Measurements from ENCODE around the gene PTPN3. TPM values are rescaled to one million over a fixed set of nuclear protein-coding genes. Genes with fewer than 3 reads are reported as not detected.
A peak's percentile ranks its signal among the peaks of the same experiment; 100 is the strongest.
"Not testable (repeated sequence)": the region's sequence is repeated elsewhere in the genome, so short reads cannot be mapped to it uniquely, and the experiment has no call there.

PTPN3 gene
- total RNA-seq, 2 experiments from 2014 or later = 1.2 to 1.4 TPM

DNA sequence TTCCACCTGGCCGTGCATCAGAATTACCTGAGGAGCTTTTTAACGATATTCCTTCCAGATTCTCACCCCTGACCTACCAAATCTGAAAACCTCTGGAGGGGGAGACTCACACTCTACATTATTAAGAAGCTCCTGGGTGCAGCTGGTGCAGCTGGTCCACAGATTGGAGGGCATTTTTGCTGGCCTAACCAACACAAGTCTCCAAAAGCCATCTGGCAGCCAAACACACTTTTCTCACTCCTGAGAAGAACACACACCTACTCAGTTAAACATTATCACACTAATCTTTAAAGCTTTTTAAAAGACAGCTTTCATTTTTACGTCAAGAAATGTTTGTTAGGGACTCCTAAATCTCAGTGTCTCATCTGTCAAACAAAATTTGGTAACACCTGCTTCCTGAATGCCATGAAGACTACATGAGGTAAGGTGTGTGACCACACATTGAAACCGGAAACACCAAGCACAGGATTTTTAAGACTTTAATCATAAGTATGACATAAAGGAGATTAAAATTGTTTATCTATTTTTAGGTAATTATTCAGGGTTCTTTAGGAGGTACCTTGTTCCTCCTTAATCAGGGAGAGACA lies 14.2 kb upstream of the PTPN3 start:
- no peaks in the 10 kb centered on the region for H3K9me3 Mint-ChIP-seq
- no peaks in the 10 kb centered on the region for H3K36me3 Mint-ChIP-seq
- H3K27ac Mint-ChIP-seq = no peak overlapping the region
- H3K27me3 Mint-ChIP-seq = peaks cover 20% of the 10 kb centered on the region
- H3K4me3 Mint-ChIP-seq = no peak overlapping the region
- H3K4me1 Mint-ChIP-seq = no peaks in the 10 kb centered on the region
- no peak for DNase-seq

DNA sequence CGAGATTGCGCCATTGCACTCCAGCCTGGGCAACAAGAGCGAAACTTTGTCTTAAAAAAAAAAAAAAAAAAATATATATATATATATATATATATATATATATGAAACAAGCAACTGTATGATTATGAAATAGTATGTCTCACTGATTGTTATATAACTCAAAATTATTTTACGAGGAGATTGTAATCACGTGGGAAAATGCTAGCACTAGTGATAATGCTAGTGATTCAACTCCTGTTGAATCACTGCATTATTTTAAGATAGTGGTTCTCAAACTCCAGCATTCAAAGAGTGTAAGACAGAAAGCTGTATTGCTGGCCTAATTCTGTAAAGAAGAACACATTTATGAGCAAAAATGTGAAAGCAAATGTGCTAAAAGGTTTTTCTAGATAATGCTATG lies 12.4 kb upstream of the PTPN3 start:
- peaks cover 29% of the 10 kb centered on the region for H3K27me3 Mint-ChIP-seq
- DNase-seq = no peak
- H3K36me3 Mint-ChIP-seq = no peaks in the 10 kb centered on the region
- H3K4me3 Mint-ChIP-seq = no peak overlapping the region
- H3K9me3 Mint-ChIP-seq = no peaks in the 10 kb centered on the region
- no peaks in the 10 kb centered on the region for H3K4me1 Mint-ChIP-seq
- no peak overlapping the region for H3K27ac Mint-ChIP-seq

DNA sequence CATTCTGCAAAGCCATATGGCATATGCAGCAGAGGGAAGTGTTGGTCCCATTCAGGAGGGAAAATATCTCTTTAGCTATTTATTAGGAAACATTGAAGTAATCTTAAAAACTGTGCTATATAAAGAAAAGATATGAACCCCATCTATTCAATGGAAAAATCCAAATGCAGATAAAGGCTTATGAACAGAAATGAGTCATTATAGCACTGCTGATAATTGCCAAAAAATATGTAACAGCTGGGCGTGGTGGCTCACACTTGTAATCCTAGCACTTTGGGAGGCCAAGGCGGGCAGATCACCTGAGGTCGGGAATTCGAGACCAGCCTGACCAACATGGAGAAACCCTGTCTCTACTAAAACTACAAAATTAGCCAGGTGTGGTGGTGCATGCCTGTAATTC lies 11.9 kb upstream of the PTPN3 start:
- not testable (repeated sequence) for H3K4me3 Mint-ChIP-seq, H3K9me3 Mint-ChIP-seq, H3K36me3 Mint-ChIP-seq, H3K4me1 Mint-ChIP-seq, H3K27ac Mint-ChIP-seq, DNase-seq
- H3K27me3 Mint-ChIP-seq = peaks cover 29% of the 10 kb centered on the region

DNA sequence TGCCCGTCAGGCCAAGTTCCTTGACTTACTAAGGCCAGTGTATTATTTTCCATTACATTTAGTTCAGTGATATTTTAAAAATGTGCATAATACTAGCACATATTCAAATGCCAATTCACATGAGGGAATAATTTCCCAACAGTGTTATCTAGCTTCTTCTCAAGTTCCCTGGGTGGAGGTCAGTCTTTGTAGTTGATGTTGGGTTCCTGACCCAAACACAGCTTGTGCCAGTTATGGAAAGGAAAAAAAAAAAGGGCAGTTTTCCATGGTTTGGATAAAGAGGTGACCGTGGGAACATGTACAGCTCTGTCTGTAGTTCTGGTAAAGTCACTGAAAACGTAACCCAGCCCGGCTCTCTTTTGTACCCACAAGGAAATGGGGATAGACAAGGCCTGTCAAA lies 11.5 kb upstream of the PTPN3 start:
- H3K27ac Mint-ChIP-seq = no peak overlapping the region
- no peaks in the 10 kb centered on the region for H3K4me1 Mint-ChIP-seq
- no peak overlapping the region for H3K4me3 Mint-ChIP-seq
- H3K27me3 Mint-ChIP-seq = peaks cover 29% of the 10 kb centered on the region
- no peaks in the 10 kb centered on the region for H3K36me3 Mint-ChIP-seq
- H3K9me3 Mint-ChIP-seq = no peaks in the 10 kb centered on the region
- no peak for DNase-seq

DNA sequence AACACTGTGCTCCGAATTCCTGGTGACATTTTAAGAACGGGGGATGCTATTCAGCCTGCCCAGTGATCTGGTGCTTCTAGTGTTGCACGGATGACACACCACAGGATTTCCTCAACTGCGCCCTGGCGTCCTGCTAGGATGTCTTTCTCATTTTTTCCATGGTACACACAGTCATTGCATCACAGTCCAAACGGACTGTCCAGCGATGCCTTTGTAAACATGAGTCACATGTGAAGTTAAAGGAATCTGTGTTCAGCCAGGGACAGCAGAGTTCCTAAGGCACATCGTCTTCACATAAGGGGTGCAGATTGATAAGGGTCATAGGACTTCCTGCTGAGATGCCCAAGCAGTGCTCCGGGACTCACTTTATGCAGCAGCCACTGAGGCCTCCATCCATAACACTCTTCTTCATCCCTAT lies 9.3 kb upstream of the PTPN3 start:
- Mint-ChIP-seq H3K27ac (no peak overlapping the region), H3K4me3 (no peak overlapping the region), H3K27me3 (peaks cover 26% of the 10 kb centered on the region), H3K36me3 (no peaks in the 10 kb centered on the region), H3K4me1 (no peaks in the 10 kb centered on the region), H3K9me3 (no peaks in the 10 kb centered on the region)
- DNase-seq = no peak

DNA sequence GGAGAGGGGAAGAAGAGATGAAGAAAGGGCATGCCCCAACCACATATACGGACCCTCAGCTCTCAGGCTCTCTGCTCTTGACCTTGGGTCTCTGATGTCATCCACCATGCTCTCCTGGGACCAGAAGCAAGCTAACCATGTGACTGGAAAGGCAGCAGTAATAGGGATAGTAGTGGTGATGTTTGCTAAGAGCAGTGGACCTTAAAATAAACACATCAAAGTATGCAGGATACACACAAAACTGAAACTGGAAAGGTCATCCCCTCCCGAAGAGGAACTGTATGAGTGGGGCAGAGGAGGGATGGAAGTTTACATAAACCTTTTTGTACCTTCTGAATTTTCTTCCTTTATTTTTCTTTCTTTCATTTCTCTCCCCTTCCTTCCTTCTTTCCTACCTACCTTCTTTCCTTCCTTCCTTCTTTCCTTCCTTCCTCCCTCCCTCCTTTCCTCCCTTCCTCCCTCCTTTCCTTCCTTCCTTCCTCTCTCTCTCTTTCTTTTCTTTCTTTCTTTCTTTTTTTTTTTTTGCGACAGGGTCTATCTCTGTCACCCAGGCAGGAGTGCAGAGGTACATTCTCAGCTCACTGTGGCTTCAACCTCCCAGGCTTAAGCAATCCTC lies 8.1 kb upstream of the PTPN3 start:
- Mint-ChIP-seq H3K27me3 (peaks cover 37% of the 10 kb centered on the region), H3K36me3 (no peaks in the 10 kb centered on the region), H3K27ac (no peak overlapping the region), H3K4me1 (no peaks in the 10 kb centered on the region), H3K4me3 (no peak overlapping the region), H3K9me3 (no peaks in the 10 kb centered on the region)
- DNase-seq = no peak

DNA sequence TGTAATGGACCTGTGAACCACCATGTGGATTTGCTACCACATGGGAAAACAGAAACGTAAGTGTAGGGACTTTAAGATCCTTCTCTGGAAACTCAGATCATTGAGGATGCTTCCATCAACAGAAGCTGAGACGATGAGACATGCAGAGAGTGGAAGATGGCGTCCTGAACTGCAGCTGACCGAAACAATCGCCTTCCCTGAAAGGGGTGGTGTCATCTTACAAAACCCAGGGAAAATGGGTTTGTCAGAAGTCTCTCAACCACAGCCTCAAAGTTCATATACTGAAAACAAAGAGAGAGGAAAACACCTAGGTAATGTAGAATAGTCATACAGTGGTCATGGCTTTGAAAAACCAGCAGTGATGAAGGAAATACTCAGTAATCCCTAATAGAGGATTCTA lies 6.6 kb upstream of the PTPN3 start:
- Mint-ChIP-seq H3K4me1 (no peaks in the 10 kb centered on the region), H3K27ac (no peak overlapping the region), H3K36me3 (no peaks in the 10 kb centered on the region), H3K4me3 (no peak overlapping the region), H3K27me3 (peaks cover 47% of the 10 kb centered on the region), H3K9me3 (no peaks in the 10 kb centered on the region)
- DNase-seq = no peak

DNA sequence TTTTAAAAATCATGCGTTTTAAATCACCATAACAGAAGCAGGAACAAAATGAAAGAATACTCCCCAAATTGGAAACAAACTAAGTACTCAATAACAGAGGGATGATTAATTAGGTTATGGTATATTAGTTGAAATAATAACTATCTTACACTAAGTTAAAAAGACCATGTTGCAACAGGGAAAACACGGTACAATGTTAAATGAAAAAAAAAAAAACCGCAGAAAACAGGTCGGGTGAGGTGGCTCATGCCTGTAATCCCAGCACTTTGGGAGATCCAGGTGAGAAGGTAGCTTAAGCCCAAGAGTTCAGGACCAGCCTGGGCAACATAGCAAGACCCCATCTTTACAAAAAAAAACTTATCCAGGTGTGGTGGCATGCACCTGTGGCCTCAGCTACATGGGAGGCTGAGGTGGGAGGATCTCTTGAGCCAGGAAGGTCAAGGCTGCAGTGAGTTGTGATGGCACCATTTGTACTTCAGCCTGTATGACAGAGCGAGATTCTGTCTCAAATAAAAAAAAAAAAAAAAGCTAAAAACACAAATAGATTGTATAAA lies 2.4 kb upstream of the PTPN3 start:
- Mint-ChIP-seq H3K27me3 (peaks cover 57% of the 10 kb centered on the region), H3K36me3 (peaks cover 3% of the 10 kb centered on the region), H3K4me1 (peaks cover 8% of the 10 kb centered on the region), H3K27ac (no peak overlapping the region), H3K4me3 (no peak overlapping the region), H3K9me3 (no peaks in the 10 kb centered on the region)
- DNase-seq = no peak

DNA sequence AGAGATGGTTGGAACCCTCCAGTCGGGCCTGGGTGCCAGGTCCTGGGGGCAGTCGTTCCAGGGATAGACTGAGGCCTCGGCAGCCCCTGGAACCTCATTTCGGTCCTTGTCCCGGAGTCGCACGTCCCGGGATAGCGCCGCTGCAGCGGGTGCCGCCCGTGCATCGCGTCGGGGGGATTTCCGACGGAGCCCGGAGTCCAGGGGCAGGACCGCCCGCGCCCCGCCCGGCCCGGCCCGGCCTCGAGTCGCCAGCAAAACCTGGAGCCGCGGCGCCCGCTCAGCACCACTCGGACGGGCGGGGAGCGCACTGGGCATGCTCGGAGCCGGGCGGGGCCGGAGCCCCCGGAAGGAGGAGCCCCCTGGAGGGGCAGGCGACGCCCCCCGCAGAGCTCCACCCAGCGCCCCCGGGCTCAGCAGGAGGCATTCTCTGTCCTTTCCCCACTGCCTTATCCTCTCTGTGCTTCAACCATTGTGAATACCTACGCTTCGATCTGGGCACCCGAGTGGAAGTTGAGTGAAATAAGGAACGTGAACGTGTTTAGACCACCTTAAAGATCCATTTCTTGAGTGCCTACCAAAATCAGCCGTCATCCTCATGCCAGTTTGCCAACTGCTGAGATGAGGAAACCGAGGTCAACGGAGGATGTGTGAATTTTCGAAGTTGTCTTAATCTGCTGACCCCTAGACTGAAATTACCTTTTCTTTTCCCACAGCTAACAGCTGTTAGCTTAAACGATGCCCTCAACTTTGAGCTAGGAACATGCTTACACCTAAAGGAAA lies 1.7 kb upstream of the PTPN3 start:
- Mint-ChIP-seq H3K4me1 (peaks cover 8% of the 10 kb centered on the region), H3K27ac (no peak overlapping the region), H3K9me3 (no peaks in the 10 kb centered on the region), H3K36me3 (peaks cover 3% of the 10 kb centered on the region), H3K4me3 (no peak overlapping the region), H3K27me3 (peaks cover 59% of the 10 kb centered on the region)
- peak; percentile 7 for DNase-seq

DNA sequence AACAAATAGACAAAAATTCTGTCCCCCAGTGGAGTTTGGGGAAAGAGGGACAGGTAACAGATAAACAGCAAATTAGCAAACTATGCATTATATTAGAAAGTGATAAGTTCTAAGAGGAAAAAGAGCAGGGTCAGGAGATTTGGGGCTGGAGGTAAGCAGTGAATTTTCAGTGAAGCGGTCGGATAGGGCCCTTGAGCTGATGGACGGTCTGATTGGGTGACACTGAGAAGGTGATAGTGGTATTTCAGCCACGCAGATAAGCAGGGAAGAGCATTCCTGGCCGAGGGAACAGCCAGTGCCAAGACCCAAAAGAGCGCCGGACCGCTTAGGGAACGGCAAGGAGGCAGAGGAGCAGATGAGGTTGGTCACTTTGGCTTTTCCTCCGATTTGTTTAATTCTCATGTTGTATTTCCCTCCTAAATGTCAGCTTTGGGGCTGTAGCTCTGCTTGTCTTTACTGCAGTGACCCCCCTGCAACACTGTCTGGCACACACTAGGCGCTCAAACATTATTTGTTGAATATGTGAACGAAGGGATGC lies 1.1 kb upstream of the PTPN3 start:
- Mint-ChIP-seq H3K9me3 (no peaks in the 10 kb centered on the region), H3K4me1 (peaks cover 8% of the 10 kb centered on the region), H3K27ac (no peak overlapping the region), H3K27me3 (peaks cover 59% of the 10 kb centered on the region), H3K36me3 (peaks cover 3% of the 10 kb centered on the region), H3K4me3 (no peak overlapping the region)
- no peak for DNase-seq

DNA sequence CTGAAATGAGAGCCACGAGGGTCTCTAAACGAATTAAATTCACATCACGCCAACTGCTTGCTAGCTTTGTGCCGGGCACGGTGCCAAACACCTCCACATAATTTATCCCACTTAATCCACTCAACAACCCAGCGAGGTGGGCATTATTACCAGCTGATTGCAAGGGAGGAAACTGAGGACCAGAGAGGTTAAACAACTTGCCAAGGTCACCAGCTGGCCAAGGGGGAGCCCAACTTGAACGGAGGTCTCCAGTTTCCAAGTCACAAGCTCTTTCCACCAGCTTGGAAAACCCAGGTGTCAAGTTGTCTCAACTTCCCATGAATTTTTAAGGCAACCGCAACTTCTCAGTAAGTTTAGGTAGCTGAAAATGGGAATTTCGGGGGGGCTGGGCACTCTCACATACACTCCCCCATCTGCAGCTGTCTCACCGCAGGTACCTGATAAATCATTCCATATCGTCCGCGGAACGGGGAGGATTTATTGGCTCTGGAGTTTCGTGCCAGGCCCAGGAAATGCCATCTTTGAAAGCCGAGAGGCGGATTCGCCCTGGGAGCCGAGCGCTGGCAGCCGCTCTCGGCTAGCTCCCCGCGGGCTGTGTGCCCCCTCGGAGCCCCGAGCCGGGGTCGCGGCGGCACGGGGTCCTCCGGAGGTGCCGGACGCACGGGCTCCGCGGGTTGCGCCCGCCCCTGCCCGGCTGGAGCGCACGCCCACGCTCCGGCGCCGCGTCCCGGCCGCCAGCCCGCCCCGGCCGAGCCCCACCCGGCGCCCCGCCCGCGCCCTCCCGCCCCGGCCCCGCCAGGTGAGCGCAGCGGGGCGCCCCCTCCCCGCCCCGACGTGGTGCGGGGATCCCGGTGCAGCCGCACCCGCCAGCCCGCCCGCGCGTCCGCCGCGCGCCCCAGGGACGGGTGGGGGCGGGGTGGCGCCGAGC lies 617 bp downstream of the PTPN3 start:
- peaks cover 63% of the 10 kb centered on the region for H3K27me3 Mint-ChIP-seq
- peaks cover 3% of the 10 kb centered on the region for H3K36me3 Mint-ChIP-seq
- no peak overlapping the region for H3K27ac Mint-ChIP-seq
- H3K4me1 Mint-ChIP-seq = peaks cover 8% of the 10 kb centered on the region
- no peak overlapping the region for H3K4me3 Mint-ChIP-seq
- DNase-seq = no peak
- H3K9me3 Mint-ChIP-seq = no peaks in the 10 kb centered on the region

DNA sequence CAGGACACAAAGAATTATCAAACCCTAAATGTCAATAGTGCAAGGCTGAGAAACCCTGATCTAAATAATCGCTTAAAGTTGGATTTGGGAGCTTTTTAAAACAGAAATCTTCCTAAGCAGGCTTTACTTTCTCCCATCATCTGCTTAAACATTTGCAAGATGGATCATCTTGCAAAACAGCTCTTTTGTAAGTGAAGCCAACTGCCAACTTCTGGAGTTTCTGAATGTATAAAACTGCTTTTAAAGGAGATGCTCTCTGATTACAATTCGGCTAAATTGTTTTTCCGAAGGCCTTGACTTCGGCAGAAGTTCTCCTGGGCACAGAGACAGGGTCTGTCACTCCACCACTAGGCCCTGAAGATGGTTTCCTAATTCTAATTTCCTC lies 1.3 kb downstream of the PTPN3 start:
- H3K9me3 Mint-ChIP-seq = no peaks in the 10 kb centered on the region
- peaks cover 8% of the 10 kb centered on the region for H3K4me1 Mint-ChIP-seq
- peaks cover 58% of the 10 kb centered on the region for H3K27me3 Mint-ChIP-seq
- no peak overlapping the region for H3K4me3 Mint-ChIP-seq
- no peak overlapping the region for H3K27ac Mint-ChIP-seq
- H3K36me3 Mint-ChIP-seq = peaks cover 3% of the 10 kb centered on the region
- no peak for DNase-seq

DNA sequence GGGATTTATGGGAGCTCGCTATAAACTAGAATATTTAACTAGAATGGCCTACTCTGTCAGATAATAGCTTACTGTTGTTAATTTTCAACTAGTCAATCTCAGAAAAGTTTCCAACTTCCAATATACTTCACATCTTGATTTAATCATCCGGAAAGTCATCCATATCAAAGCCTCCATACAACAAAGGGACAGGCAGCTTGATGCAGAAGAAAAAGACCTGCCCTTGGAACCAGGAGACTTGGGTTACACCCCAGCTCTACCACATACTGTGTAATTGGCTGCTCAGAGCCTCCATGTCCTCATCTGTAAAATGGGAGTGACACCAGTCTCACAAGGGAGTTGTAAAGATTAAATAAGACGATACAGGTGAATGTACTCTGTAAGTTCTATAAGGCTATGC lies 1.9 kb downstream of the PTPN3 start:
- peaks cover 55% of the 10 kb centered on the region for H3K27me3 Mint-ChIP-seq

DNA sequence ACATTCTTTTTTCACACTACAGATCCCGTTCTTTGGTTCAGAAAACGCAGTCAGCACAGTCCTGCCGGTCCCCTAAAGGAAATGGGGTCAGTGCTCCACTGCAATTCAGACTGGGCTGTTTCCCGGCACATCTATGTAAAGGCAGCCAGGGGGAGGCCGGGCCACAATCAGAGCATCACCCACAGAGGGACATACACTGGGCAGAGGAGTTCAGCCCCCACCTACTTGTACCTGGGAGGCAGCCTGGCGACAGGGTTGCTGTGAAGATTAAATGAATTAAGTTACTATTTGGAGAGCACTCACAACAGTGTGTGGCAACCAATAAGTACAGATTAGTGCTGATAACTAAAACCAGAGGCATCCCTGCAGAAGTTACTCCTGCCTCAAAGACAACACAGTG lies 4.5 kb downstream of the PTPN3 start:
- no peak for DNase-seq
- Mint-ChIP-seq H3K9me3 (no peaks in the 10 kb centered on the region), H3K36me3 (no peaks in the 10 kb centered on the region), H3K27ac (no peak overlapping the region), H3K27me3 (peaks cover 40% of the 10 kb centered on the region), H3K4me3 (no peak overlapping the region), H3K4me1 (peaks cover 3% of the 10 kb centered on the region)

More for the DNA sequence above, 1.9 kb downstream of the PTPN3 start:
- no peaks in the 10 kb centered on the region for H3K9me3 Mint-ChIP-seq
- DNase-seq = no peak
- no peak overlapping the region for H3K4me3 Mint-ChIP-seq
- peaks cover 8% of the 10 kb centered on the region for H3K4me1 Mint-ChIP-seq
- no peak overlapping the region for H3K27ac Mint-ChIP-seq
- peaks cover 3% of the 10 kb centered on the region for H3K36me3 Mint-ChIP-seq
